HepG2 (cell line): ENCODE data around the gene PPP1R1B. TPM values are rescaled to one million over a fixed set of nuclear protein-coding genes. Genes with fewer than 3 reads are reported as not detected.

Source experiments
- DPF2 ChIP-seq: sonication (generic); formaldehyde crosslinking; IDR thresholded peaks from 2 replicates; pipeline ENCODE4 v1.4.0; 2020; ENCODE audit warnings: mild to moderate bottlenecking, low read depth, missing genetic modification reagents, borderline replicate concordance
- EHMT2 ChIP-seq: fragments of 200-600 bp; sonication (generic); IDR thresholded peaks from 2 replicates; pipeline ENCODE4 v1.7.0; 2017; ENCODE audit warnings: antibody characterized with exemption, low read depth, low read length, borderline replicate concordance
- GATAD1 ChIP-seq: IDR thresholded peaks from 2 replicates; pipeline ENCODE4 v1.6.1; 2016; ENCODE audit warnings: missing genetic modification reagents, missing compliant biosample characterization
- HES4 ChIP-seq: sonication (generic); formaldehyde crosslinking; IDR thresholded peaks from 2 replicates; pipeline ENCODE4 v1.9.0; 2021; ENCODE audit warnings: mild to moderate bottlenecking, missing genetic modification reagents, borderline replicate concordance
- MAFG ChIP-seq: sonication (generic); formaldehyde crosslinking; IDR thresholded peaks from 2 replicates; pipeline ENCODE4 v1.5.1; 2020; ENCODE audit warnings: mild to moderate bottlenecking, missing genetic modification reagents
- MEIS1 ChIP-seq: sonication (generic); formaldehyde crosslinking; IDR thresholded peaks from 2 replicates; pipeline ENCODE4 v1.9.0; 2021; ENCODE audit warnings: mild to moderate bottlenecking, missing genetic modification reagents, moderate library complexity, borderline replicate concordance
- NCOA1 ChIP-seq: sonication (generic); formaldehyde crosslinking; IDR thresholded peaks from 2 replicates; pipeline ENCODE4 v1.9.0; 2021; ENCODE audit warnings: missing genetic modification reagents
- NONO ChIP-seq, 2 experiments: fragments of 450-650 bp in 1 of 2; sonication (generic) in 1 of 2; formaldehyde crosslinking in 1 of 2; IDR thresholded peaks in 1 of 2; conservative IDR thresholded peaks in 1 of 2; 2 replicates each; pipeline versions ENCODE4 v1.6.1 to v1.8.0; 2017 to 2022; ENCODE audit warnings: mild to moderate bottlenecking in 1 of 2, missing genetic modification reagents in 1 of 2, moderate library complexity in 1 of 2
- NR3C1 ChIP-seq: sonication (generic); formaldehyde crosslinking; IDR thresholded peaks from 2 replicates; pipeline ENCODE4 v1.4.0; 2020; ENCODE audit warnings: missing genetic modification reagents
- SRSF1 ChIP-seq: fragments of 200-400 bp; formaldehyde crosslinking; optimal IDR thresholded peaks from 2 replicates; pipeline ENCODE3; 2017; ENCODE audit warnings: mild to moderate bottlenecking, low read depth, low read length, moderate library complexity
- THAP11 ChIP-seq: IDR thresholded peaks from 2 replicates; pipeline ENCODE4 v1.6.1; 2016; ENCODE audit warnings: missing biosample characterization, missing genetic modification reagents
- ZFP36 ChIP-seq: fragments of 150-350 bp; IDR thresholded peaks from 2 replicates; pipeline ENCODE4 v1.6.1; 2018; ENCODE audit warnings: borderline replicate concordance, low read length, low read depth; ENCODE audit not compliant: partially characterized antibody
- ZNF33B ChIP-seq: sonication (generic); formaldehyde crosslinking; IDR thresholded peaks from 2 replicates; pipeline ENCODE4 v1.5.1; 2020; ENCODE audit warnings: mild to moderate bottlenecking, missing genetic modification reagents
- ZNF382 ChIP-seq: sonication (generic); formaldehyde crosslinking; IDR thresholded peaks from 2 replicates; pipeline ENCODE4 v1.5.0; 2020; ENCODE audit warnings: missing genetic modification reagents, mild to moderate bottlenecking, borderline replicate concordance
- ZNF547 ChIP-seq: sonication (generic); formaldehyde crosslinking; IDR thresholded peaks from 2 replicates; pipeline ENCODE4 v1.5.1; 2020; ENCODE audit warnings: mild to moderate bottlenecking, missing genetic modification reagents
- ZNF878 ChIP-seq: sonication (generic); formaldehyde crosslinking; IDR thresholded peaks from 2 replicates; pipeline ENCODE4 v1.8.1; 2023; ENCODE audit warnings: mild to moderate bottlenecking, missing genetic modification reagents, moderate library complexity
- ZSCAN21 ChIP-seq: sonication (generic); formaldehyde crosslinking; IDR thresholded peaks from 2 replicates; pipeline ENCODE4 v1.8.0; 2022; ENCODE audit warnings: mild to moderate bottlenecking, missing genetic modification reagents, moderate library complexity, borderline replicate concordance
- polyA plus RNA-seq, 8 experiments: library from polyadenylated mRNA; depleted of rRNA in 3 of 8; stranded (reverse) in 7 of 8; unstranded in 1 of 8; fragments of >200 nt; fragmentation: Illumina TruSeq in 4 of 8; extraction: Trizol in 4 of 8; gene quantifications; 2 replicates each; pipeline versions ENCODE4 v1.2.1 to v1.2.3, GENCODE V29; 2011 to 2016; ENCODE audit warnings: low read depth in 4 of 8, missing spikeins in 1 of 8, mixed read lengths in 1 of 8; ENCODE audit not compliant: insufficient read depth in 1 of 8
- total RNA-seq, 5 experiments: library from RNA; depleted of rRNA; stranded (reverse); fragments of >200 nt; fragmentation: Illumina TruSeq; extraction: Trizol; gene quantifications; 2 replicates each; pipeline ENCODE4 v1.2.3, GENCODE V29; 2016; ENCODE audit warnings: low read depth in 1 of 5
- TF ChIP-seq, protein P1 (sequence below): sonication (generic); formaldehyde crosslinking; IDR thresholded peaks from 2 replicates; pipeline ENCODE4 v1.5.1; 2020; ENCODE audit warnings: missing genetic modification reagents, mild to moderate bottlenecking, borderline replicate concordance
- TF ChIP-seq, protein P2 (sequence below): sonication (generic); formaldehyde crosslinking; IDR thresholded peaks from 2 replicates; pipeline ENCODE4 v1.4.0; 2020; ENCODE audit warnings: missing genetic modification reagents, borderline replicate concordance
- TF ChIP-seq, protein P3 (sequence below): sonication (generic); formaldehyde crosslinking; conservative IDR thresholded peaks from 2 replicates; pipeline ENCODE4 v1.4.0; 2020; ENCODE audit warnings: missing genetic modification reagents
- TF ChIP-seq, protein P4 (sequence below): sonication (generic); formaldehyde crosslinking; IDR thresholded peaks from 2 replicates; pipeline ENCODE4 v1.5.1; 2020; ENCODE audit warnings: mild to moderate bottlenecking, moderate library complexity, missing genetic modification reagents

Gene PPP1R1B
- total and polyA plus RNA-seq, 2 of the 13 experiments (the other 11 are each of a cell fraction or from before 2014, with no cell fraction given), result 0.08 TPM; not detected in 1

DNA sequence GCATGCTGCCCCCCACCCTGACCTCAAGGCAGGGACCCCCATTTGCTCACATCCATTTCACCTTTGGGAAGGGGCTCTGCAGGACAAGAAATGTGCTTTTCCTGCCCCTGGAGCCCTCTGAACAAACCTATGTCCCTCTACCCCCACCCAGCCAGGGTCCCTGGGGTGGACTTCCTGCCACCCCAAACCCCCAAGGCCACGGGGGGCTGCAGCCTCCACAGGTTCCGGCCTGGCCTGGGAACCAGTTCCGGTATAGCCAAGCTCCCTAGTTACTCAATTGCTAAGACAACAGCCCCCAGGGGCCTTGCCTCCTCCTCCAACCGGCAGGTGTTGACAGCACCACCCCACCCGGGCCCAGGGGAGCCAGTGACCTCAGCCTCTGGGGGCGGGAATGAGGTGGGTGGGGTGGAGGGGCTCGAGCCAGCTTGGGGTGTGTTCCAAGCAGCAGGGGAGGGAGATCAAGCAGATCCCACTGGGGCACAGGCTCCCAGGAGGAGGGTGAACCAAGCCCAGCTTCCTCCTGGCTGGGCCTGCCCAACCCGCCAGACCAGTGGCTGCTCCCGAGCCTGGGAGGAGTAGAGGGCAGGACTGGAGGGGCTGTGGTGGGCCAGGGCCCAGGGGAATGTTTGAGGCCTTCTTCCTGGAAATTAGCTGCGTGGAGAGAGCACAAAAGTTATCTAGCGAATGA is 48.1 kb downstream of the PPP1R1B start (continued):
- TF ChIP-seq, protein P1, sequence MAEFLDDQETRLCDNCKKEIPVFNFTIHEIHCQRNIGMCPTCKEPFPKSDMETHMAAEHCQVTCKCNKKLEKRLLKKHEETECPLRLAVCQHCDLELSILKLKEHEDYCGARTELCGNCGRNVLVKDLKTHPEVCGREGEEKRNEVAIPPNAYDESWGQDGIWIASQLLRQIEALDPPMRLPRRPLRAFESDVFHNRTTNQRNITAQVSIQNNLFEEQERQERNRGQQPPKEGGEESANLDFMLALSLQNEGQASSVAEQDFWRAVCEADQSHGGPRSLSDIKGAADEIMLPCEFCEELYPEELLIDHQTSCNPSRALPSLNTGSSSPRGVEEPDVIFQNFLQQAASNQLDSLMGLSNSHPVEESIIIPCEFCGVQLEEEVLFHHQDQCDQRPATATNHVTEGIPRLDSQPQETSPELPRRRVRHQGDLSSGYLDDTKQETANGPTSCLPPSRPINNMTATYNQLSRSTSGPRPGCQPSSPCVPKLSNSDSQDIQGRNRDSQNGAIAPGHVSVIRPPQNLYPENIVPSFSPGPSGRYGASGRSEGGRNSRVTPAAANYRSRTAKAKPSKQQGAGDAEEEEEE (CRISPR knock-in tag), result no peak
- no peak for TF ChIP-seq EHMT2
- no peak for TF ChIP-seq ZNF382 (CRISPR knock-in tag)
- 0 out of 2 replicates have a peak, but pooled peaks have one; percentile 37 for TF ChIP-seq DPF2 (CRISPR knock-in tag)
- TF ChIP-seq SRSF1, result peak; percentile 77
- TF ChIP-seq ZSCAN21 (CRISPR knock-in tag), result no peak
- TF ChIP-seq MEIS1 (CRISPR knock-in tag), result peak; percentile 63; the same call in 1 of the 2 replicates
- TF ChIP-seq, protein P2, sequence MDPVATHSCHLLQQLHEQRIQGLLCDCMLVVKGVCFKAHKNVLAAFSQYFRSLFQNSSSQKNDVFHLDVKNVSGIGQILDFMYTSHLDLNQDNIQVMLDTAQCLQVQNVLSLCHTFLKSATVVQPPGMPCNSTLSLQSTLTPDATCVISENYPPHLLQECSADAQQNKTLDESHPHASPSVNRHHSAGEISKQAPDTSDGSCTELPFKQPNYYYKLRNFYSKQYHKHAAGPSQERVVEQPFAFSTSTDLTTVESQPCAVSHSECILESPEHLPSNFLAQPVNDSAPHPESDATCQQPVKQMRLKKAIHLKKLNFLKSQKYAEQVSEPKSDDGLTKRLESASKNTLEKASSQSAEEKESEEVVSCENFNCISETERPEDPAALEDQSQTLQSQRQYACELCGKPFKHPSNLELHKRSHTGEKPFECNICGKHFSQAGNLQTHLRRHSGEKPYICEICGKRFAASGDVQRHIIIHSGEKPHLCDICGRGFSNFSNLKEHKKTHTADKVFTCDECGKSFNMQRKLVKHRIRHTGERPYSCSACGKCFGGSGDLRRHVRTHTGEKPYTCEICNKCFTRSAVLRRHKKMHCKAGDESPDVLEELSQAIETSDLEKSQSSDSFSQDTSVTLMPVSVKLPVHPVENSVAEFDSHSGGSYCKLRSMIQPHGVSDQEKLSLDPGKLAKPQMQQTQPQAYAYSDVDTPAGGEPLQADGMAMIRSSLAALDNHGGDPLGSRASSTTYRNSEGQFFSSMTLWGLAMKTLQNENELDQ (CRISPR knock-in tag), result no peak
- TF ChIP-seq, protein P3, sequence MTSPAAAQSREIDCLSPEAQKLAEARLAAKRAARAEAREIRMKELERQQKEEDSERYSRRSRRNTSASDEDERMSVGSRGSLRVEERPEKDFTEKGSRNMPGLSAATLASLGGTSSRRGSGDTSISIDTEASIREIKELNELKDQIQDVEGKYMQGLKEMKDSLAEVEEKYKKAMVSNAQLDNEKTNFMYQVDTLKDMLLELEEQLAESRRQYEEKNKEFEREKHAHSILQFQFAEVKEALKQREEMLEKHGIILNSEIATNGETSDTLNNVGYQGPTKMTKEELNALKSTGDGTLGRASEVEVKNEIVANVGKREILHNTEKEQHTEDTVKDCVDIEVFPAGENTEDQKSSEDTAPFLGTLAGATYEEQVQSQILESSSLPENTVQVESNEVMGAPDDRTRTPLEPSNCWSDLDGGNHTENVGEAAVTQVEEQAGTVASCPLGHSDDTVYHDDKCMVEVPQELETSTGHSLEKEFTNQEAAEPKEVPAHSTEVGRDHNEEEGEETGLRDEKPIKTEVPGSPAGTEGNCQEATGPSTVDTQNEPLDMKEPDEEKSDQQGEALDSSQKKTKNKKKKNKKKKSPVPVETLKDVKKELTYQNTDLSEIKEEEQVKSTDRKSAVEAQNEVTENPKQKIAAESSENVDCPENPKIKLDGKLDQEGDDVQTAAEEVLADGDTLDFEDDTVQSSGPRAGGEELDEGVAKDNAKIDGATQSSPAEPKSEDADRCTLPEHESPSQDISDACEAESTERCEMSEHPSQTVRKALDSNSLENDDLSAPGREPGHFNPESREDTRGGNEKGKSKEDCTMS (CRISPR knock-in tag), result no peak
- no peak for TF ChIP-seq ZFP36
- no peak for TF ChIP-seq NONO (IDR thresholded peaks at IDR 0.05)
- TF ChIP-seq NONO (CRISPR knock-in tag; conservative IDR thresholded peaks at IDR 0.05), result peak; percentile 46; the same call in 1 of the 2 replicates
- 0 out of 2 replicates have a peak, but pooled peaks have one; percentile 22 for TF ChIP-seq NCOA1 (CRISPR knock-in tag)
- TF ChIP-seq HES4 (CRISPR knock-in tag), result no peak
- peak; percentile 66; the same call in 1 of the 2 replicates for TF ChIP-seq THAP11 (CRISPR knock-in tag)
- TF ChIP-seq ZNF547 (CRISPR knock-in tag), result no peak
- no peak for TF ChIP-seq ZNF878 (CRISPR knock-in tag)
- TF ChIP-seq, protein P4, sequence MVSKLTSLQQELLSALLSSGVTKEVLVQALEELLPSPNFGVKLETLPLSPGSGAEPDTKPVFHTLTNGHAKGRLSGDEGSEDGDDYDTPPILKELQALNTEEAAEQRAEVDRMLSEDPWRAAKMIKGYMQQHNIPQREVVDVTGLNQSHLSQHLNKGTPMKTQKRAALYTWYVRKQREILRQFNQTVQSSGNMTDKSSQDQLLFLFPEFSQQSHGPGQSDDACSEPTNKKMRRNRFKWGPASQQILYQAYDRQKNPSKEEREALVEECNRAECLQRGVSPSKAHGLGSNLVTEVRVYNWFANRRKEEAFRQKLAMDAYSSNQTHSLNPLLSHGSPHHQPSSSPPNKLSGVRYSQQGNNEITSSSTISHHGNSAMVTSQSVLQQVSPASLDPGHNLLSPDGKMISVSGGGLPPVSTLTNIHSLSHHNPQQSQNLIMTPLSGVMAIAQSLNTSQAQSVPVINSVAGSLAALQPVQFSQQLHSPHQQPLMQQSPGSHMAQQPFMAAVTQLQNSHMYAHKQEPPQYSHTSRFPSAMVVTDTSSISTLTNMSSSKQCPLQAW (CRISPR knock-in tag), result peak; percentile 91
- TF ChIP-seq NR3C1 (CRISPR knock-in tag), result no peak
- no peak for TF ChIP-seq MAFG (CRISPR knock-in tag)
- no peak for TF ChIP-seq ZNF33B (CRISPR knock-in tag)
- 0 out of 2 replicates have a peak, but pooled peaks have one; percentile 9 for TF ChIP-seq GATAD1 (CRISPR knock-in tag)
